NCI-H128 (cell line): ENCODE data around the gene NXPE3.
"Not testable (repeated sequence)": the region's sequence is repeated elsewhere in the genome, so short reads cannot be mapped to it uniquely, and the experiment has no call there.

ENCODE experiments used
- DNase-seq: peaks from one replicate; lab custom pipeline; 2025; ENCODE audit not compliant: unreplicated experiment; lab: John Stamatoyannopoulos, UW

NXPE3 gene

DNA sequence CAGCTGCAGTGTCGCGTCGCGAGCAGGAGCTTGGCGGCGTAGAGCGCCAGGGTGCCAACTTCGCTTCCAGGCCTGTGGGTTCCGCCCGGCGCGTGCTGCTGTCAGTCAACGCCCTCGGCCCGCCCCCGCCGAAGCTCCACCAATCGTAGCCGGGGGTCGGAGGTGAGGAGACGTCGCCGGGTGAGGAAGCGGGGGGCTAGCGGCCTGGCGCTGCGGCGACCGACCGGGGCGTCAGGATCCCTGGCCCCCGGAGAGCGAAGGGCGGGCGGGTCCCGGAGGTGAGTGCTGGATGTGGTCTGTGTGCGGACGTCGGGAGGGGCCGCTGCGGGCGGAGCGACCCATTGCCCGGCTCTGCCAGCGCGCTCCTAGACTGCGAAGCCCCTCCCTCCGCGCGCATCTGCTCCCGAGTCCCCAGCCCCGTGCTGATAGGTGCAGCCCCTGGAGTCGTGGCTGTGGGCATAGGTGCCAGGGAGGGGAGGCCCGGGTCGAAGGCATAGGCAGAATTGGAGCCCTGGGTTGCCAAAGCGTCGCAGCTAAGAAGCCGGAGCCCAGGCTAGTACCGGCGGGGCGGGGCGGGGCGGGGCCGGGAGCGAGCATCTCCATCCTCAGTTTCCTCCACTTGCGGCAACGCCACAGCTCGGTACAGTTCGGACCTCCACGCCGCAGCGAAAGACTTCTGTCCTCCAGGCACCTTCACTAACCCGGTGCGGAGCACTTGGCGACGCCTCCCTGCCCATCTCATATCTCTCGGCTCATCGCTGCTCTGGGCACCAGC lies at the start of gene NXPE3:
TSS of gene NXPE3 (plus strand) at position 165 of the 775 bp plus-strand sequence. CDS start 6,386 bp downstream, outside the sequence.
- peak; percentile 70 for DNase-seq

DNA sequence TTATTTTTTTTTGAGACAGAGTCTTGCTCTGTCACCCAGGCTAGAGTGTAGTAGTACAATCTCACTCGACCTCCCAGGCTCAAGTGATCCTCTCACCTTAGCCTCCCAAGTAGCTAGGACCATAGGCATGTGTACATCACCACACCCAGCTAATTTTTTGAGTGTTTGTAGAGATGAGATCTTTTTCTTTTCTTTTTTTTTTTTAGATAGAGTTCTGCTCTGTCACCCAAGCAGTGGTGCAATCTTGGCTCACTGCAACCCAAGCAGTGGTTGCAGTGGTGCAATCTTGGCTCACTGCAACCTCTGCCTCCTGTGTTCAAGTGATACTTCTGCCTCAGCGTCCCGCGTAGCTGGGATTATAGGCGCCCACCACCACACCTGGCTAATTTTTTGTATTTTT lies 49.4 kb upstream of the NXPE3 start:
- no peak for DNase-seq

DNA sequence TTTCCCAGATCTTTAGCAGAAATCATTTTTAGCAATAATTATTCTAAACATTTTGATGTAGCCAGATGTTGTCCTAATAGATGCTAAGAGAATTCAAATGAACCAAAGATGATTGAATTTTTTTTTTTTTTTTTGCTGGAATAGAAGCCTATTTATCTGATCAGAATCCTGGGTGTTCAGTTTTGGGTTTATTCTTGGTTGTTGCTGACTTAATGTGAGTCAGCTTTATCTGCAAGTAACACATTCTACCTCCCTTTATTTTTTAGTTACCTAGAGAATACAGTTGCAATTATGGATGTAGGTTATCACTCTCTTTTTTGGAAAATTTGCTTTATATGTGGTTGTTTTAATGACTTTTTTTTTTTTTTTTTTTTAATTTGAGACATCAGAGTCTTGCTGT lies 48.2 kb upstream of the NXPE3 start:
- no peak for DNase-seq

DNA sequence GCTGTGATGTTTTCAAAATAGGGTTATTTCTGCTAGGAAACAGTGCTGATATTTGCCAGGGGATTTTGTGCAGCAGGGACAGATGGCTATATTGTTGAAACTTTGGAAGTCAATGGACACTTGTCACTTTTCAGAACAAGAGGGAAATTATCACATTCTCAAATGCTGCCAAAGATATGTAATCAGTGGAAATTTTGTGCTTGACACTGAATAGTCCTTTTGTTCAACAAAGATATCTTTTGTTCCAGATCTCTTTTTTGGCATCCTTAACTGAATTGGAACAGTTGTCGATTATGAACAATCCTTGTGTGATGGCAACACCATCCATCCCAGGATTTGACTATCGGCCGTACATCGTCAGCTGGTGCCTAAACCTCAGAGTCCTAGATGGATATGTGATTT lies 46.8 kb upstream of the NXPE3 start:
- DNase-seq, result no peak

DNA sequence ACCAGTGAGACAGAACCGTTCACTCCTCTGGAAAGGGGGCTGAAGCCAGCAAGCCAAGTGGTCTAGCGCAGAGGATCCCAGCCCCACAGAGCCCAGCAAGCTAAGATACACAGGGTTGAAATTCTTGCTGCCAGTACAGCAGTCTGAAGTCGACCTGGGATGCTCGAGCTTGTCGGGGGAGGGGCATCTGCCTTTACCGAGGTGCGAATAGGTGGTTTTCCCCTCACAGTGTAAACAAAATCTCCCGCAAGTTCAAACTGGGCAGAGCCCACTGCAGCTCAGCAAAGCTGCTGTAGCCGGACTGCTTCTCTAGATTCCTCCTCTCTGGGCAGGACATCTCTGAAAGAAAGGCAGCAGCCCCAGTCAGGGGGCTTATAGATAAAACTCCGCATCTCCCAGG lies 43.2 kb upstream of the NXPE3 start:
- no peak for DNase-seq

DNA sequence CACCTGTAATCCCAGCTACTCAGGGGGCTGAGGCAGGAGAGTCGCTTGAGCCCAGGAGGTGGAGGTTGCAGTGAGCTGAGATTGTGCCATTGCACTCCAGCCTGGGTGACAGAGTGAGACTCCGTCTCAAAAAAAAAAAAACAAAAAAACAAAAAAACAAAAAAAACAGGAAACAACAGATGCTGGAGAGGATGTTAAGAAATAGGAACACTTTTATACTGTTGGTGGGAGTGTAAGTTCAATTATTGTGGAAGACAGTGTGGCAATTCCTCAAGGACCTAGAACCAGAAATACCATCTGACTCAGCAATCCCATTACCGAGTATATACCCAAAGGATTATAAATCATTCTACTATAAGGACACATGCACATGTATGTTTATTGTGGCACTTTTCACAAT lies 37.1 kb upstream of the NXPE3 start:
- not testable (repeated sequence) for DNase-seq

DNA sequence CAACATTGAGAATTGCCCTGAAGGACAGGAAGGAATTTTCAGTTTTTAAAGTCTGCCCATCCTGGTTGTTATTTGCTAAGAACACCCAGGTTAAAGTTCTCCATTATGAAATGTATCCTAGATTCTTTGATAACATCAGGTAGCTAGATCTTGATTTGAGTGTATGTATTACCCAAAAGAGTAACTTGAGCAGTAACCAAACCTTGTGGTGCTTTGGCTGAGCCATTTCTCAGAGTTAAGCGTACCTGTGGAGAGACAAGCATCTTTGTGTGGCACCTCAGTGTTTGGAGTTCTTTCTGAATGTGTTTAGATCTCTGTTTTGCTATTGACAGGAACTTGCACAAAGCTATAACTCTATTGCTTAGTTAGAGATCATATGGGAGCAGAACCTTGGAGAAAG lies 34.2 kb upstream of the NXPE3 start:
- DNase-seq, result no peak

DNA sequence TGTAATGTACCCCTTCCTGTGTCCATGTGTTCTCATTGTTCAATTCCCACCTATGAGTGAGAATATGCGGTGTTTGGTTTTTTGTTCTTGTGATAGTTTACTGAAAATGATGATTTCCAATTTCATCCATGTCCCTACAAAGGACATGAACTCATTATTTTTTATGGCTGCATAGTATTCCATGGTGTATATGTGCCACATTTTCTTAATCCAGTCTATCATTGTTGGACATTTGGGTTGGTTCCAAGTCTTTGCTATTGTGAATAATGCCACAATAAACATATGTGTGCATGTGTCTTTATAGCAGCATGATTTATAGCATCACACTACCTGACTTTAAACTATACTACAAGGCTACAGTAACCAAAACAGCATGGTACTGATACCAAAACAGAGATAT lies 33.1 kb upstream of the NXPE3 start:
- DNase-seq, result not testable (repeated sequence)

DNA sequence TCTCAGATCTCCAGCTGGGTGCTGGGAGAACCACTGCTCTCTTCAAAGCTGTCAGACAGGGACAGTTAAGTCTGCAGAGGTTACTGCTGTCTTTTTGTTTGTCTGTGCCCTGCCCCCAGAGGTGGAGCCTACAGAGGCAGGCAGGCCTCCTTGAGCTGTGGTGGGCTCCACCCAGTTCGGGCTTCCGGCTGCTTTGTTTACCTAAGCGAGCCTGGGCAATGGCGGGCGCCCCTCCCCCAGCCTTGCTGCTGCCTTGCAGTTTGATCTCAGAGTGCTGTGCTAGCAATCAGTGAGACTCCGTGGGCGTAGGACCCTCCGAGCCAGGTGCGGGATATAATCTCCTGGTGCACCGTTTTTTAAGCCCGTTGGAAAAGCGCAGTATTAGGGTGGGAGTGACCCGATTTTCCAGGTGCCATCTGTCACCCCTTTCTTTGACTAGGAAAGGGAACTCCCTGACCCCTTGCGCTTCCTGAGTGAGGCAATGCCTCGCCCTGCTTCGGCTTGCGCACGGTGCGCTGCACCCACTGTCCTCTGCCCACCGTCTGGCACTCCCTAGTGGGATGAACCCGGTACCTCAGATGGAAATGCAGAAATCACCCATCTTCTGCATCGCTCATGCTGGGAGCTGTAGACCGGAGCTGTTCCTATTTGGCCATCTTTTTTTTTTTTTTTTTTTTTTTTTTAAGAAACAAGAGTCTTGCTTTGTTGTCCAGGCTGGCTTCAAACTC lies 25.5 kb upstream of the NXPE3 start:
- not testable (repeated sequence) for DNase-seq

DNA sequence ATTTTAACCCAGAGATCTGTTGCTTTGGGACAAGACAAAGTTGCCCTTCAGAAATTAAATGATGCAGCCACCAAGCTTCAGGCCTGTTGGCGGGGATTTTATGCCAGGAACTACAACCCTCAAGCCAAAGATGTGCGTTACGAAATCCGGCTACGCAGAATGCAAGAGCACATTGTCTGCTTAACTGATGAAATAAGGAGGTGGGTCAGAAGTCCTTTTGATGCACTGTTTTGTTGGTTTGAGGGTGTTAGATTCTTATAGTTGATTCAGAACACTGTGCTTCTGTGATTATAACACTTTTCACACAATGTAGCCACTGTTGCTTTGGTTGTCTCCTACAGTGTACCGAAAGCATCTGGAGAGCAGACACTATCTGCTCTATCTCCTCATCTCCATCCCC lies 20.8 kb upstream of the NXPE3 start:
- DNase-seq, result no peak

DNA sequence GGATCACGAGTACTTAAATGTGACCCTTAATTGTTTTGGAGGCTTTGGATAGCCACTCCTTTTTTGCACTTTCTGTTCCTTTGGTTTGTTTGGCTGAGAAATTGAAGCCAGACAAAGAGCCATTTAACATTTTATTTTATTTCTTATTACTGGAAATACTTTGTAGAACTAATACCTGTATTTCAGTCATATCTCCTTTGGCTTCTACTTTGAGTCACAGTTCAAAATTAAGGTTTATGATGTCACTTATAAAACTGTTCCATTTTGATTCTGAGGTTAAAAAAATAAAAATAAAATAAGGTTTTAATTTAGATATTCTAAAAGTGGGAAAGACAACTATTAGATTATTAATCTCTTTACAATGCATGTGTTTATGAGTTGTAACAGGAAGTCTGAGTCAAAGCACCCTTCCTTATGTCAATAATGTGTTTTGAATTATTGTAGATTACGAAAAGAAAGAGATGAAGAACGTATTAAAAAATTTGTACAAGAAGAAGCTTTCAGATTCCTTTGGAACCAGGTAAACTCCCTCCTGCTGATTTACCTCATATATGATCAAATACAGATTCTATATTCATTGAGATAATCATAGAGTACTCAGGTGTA lies 16.9 kb upstream of the NXPE3 start:
- DNase-seq, result no peak

DNA sequence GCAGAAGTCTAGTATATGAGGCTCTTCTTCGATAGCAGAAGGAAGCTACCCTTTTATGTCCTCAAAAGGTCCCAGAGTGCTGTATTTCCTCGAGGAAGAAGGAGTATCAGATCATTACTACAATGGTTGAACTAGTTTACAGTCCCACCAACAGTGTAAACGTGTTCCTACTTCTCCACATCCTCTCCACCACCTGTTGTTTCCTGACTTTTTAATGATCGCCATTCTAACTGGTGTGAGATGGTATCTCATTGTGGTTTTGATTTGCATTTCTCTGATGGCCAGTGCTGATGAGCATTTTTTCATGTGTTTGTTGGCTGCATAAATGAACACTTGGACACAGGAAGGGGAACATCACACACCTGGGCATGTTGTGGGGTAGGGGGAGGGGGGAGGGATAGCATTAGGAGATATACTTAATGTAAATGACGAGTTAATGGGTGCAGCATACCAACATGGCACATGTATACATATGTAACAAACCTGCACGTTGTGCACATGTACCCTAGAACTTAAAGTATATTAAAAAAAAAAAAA lies 1.2 kb upstream of the NXPE3 start:
- DNase-seq, result not testable (repeated sequence)

DNA sequence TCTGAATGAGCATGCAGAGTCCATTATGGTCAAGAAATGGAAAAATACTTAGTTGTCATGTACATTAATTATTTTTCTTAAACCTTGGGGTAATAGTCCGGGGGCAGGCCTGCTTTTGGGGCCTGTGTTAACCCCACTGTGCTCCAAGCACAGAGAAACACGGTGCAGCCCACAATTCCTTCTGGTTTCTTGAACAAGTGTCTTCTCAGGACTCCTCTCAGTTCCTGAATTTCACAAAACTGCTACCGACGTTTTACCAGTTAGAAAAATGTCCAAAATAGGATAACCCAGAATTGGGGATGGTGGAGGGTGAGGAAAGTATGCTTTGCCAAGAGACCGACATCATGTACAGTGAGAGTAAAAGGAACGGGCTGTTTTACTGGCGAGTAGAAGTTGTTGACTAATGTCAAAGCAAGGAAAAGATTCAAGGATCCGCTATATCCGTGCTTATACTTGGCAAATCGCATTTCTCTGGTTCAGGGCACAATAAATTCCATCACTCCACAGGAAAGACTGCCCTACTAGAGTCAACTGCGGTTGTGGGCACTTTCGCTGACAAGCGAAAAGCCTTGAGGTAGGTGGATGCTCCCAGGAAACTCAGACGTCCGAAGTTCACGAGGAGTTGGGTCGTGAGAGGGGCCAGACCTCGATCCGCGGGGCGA lies 495 bp upstream of the NXPE3 start:
- no peak for DNase-seq

DNA sequence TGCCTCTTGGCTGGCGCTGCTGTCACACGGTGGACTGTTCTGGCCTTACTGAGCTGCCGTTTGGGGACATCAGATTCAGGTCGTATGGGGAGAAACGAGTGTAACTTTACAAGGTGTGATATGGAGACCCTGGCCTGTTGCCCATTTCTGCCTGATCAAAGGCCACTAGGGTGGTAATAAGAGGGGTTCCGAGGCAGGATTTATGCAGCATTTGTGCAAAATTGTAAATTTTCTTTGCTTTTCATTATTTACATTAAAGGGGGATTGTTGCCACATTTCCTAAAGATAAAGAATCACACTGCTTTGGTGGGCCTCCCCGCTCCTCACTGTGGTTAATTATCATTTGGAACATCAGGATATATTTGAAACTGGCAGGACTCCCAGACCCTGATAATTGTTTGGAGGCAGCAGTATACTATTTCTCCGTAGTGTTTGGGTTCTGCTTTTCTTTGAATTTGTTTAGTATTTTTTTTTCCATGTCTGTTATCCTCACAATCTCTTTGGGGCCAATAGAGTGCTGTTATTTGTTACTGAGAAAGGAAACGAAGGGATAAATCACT lies 891 bp downstream of the NXPE3 start:
- DNase-seq, result no peak

DNA sequence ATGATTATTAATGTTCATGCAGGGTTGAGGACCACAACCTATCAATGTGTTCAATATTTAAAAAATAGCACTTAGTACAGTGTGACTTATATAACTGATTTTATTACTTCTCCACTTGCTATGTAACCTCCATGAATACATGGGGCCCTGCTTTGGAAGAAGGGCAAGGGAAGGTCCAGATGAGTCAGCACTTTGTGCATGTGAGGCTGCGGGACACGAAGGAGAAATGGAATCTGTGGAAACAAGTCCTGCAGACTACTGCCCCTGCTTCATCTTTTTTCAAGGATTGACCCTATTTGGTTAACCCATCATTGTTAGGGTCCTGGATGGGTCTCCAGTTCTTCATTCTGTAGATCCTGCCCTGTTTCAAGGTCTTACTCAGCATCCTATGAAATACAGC lies 1.6 kb downstream of the NXPE3 start:
- DNase-seq, result no peak

DNA sequence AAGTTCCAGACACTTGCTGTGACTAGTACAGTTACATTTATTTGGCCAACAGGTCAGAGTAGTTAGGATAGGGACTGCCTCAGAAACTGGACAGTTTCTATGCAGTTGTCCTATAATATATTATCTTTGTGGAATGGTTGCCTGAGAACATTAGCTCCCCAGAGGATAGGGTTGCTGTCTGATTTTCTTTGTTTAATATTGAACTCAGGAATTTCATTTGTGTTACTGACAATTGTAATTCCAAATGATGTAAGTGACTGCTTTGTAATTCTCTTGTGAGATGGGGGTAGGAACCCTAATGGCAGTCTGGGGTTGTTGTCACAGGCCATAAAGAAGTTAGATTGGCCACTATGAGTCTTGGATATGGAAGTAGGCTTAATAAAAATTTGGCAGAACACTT lies 2.2 kb downstream of the NXPE3 start:
- DNase-seq, result no peak

DNA sequence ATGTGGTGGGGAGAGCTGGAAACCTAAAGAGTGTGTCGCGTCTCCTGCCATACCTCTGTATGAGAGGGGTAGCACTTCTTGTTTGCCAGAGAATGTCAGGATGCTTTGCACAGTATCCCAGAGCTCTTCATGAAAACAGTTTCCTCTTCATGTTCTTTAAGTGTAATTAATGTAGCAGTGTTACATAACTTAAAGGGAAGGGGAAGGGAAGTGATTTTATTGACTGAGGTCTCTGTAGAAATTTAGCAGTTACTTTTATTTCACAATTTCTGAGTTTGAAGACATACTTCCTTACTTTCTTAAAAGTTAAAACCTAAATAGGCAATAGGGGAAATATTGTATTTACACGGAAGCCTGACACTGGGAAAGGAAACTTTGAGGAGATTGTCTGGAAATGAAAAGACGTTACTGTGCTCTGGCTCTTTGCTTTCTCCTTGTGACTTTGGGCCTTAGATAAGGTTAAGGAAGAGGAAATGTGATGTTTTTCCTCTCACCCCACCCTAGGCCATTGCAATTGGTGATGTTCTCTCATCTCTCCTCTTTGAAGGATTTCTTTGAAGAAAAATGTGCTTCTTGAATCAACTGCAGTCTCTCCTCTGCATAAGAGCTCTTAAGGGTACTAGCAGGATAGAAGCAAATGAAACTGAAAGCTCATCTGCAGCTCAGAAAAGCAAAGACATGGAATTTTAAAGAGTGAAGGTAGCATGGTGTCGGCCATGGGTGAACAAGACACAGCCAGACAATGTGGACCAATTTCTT lies 6.0 kb downstream of the NXPE3 start:
- DNase-seq, result no peak

DNA sequence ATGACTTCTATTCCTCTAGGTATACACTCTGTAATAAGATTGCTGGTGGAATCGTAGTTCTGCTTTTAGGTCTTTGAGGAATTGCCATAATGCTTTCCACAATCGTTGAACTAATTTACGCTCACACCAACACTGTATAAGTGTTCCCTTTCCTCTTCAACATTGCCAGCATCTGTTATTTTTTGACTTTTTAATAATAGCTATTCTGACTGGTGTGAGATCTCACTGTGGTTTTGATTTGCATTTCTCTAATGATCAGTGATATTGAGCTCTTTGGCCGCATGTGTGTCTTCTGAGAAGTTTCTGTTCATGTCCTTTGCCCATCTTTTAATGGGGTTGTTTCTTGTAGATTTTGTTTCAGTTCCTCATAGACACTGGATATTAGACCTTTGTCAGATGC lies 12.8 kb downstream of the NXPE3 start:
- no peak for DNase-seq

DNA sequence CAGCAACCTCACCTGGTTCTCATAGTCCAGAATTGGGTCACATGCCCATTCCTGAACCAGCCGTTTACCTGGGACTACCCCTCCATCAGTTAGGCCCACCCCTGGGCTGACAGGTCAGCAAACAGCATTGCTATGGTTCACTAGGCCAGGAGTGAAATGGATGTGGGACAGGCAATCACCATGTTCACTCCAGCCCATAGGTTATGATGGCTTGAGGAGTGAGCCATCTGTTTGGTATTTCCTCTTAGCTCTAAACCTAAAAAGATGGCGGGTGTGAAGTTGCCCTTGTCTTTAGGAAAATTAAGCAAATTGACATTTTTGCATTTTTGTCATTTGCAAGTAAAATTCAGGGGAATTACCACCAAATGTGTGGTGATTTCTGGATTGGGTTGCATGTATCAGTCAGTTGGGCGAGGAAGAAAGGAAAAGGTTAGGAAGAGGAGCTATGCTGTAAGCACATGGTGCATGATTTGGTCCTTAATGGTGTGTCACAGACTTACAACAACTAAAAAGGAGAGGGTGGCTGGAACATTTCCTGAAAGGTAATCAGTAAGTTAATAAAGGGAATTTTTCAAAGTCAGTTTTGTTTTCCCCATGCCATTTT lies 17.2 kb downstream of the NXPE3 start:
- no peak for DNase-seq

DNA sequence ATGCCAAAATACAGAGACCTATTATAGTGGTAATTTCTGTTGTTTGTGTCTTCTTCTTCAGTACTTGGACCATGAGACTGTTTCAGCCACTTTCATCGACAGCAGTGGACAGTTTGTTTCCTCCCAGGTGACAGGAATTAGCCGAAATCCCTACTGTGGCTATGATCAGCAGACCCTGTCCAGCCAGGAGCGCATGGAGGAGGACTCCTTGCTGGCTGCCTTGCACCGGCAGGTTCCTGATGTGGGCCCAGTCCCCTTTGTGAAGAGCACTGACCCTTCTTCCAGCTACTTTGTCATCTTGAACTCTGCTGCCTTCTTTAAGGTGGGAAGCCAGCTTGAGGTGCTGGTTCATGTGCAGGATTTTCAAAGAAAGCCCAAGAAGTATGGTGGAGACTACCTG lies 22.2 kb downstream of the NXPE3 start:
- DNase-seq, result no peak
